Panc1 (cell line): ENCODE measurements around the gene MAP4K4. TPM values are rescaled to one million over a fixed set of nuclear protein-coding genes. Genes with fewer than 3 reads are reported as not detected.

Experiments
- ATAC-seq: fragments of 200-7000 bp; cut with Tn5 transposase; 2 replicates; pipeline ENCODE4 v1.9.1; 2020; ENCODE audit warnings: mild to moderate bottlenecking, moderate library complexity
- BruUV-seq: library from RNA; stranded (reverse); fragments of 400-500 nt; replicated peaks from 2 replicates; lab custom pipeline; 2021; lab: Mats Ljungman, UMichigan
- CTCF ChIA-PET: fragments of 300-600 bp; sonication (Branson Sonifier 250); formaldehyde crosslinking; loops from one replicate; lab custom pipeline; 2022; ENCODE audit warnings: antibody characterized with exemption; lab: Charles Lee
- POLR2A ChIA-PET: fragments of 300-600 bp; sonication (Branson Sonifier 250); formaldehyde crosslinking; loops from one replicate; lab custom pipeline; 2022; ENCODE audit warnings: antibody characterized with exemption; lab: Charles Lee
- DNase-seq: peaks from one replicate; pipeline ENCODE4 v3.0.0-alpha.2; 2010; ENCODE audit warnings: low read depth, low spot score
- H3K27ac ChIP-seq: 2 replicates; pipeline ENCODE4 v1.5.1; 2011; ENCODE audit warnings: mild to moderate bottlenecking, low read length, inconsistent platforms
- H3K27me3 ChIP-seq: fragments of 200-500 bp; sonication (Bioruptor generic); 2 replicates; pipeline ENCODE4 v1.6.0; 2014; ENCODE audit warnings: low read length, inconsistent platforms; ENCODE audit not compliant: control insufficient read depth, insufficient read depth
- H3K36me3 ChIP-seq: fragments of 200-500 bp; sonication (Bioruptor generic); 2 replicates; pipeline ENCODE4 v1.5.1; 2014; ENCODE audit warnings: inconsistent platforms, mild to moderate bottlenecking, low read length, moderate library complexity; ENCODE audit not compliant: control insufficient read depth, insufficient read depth
- H3K4me1 ChIP-seq: 2 replicates; pipeline ENCODE4 v1.5.1; 2011; ENCODE audit warnings: inconsistent platforms, mild to moderate bottlenecking, low read length, moderate library complexity; ENCODE audit not compliant: control insufficient read depth, insufficient read depth
- H3K4me3 ChIP-seq, 2 experiments: 2 replicates each; pipeline ENCODE4 v1.5.1; 2011 to 2012; ENCODE audit warnings: low read depth in 2 of 2, low read length in 2 of 2, mild to moderate bottlenecking in 2 of 2, inconsistent platforms in 1 of 2, moderate library complexity in 1 of 2
- H3K9me3 ChIP-seq: fragments of 200-500 bp; sonication (Bioruptor generic); 2 replicates; pipeline ENCODE4 v1.5.1; 2014; ENCODE audit warnings: low read depth, mild to moderate bottlenecking, inconsistent platforms, low read length, moderate library complexity; ENCODE audit not compliant: control insufficient read depth, insufficient read depth
- POLR2AphosphoS5 ChIP-seq: IDR thresholded peaks from 2 replicates; pipeline ENCODE4 v1.6.1; 2012; ENCODE audit warnings: mild to moderate bottlenecking, low read depth, low read length, moderate library complexity
- SIN3A ChIP-seq: IDR thresholded peaks from 2 replicates; pipeline ENCODE4 v1.6.1; 2012; ENCODE audit warnings: low read depth, mild to moderate bottlenecking, low read length, moderate library complexity, borderline replicate concordance; ENCODE audit not compliant: insufficient read depth
- TCF7L2 ChIP-seq: IDR thresholded peaks from 2 replicates; pipeline ENCODE4 v1.6.1; 2011; ENCODE audit warnings: mild to moderate bottlenecking, low read depth, low read length, inconsistent platforms
- in situ Hi-C: cut with HindIII; loops from 2 replicates; pipeline ENCODE4 v1.10.0; 2016; ENCODE audit warnings: low sequenced_read_pairs, low pct_unique_long_range_greater_than_20kb
- intact Hi-C: fragments of 100-400 bp; cut with micrococcal nuclease; formaldehyde crosslinking; loops from one replicate; pipeline ENCODE4 v1.10.0; 2022; ENCODE audit not compliant: unreplicated experiment
- total RNA-seq: library from RNA; stranded (reverse); gene quantifications from one replicate; pipeline ENCODE4 v1.2.1, GENCODE V29; 2021; ENCODE audit not compliant: unreplicated experiment
- TF ChIP-seq, protein P1 (sequence below): fragments of 450-650 bp; IDR thresholded peaks from 2 replicates; pipeline ENCODE4 v1.5.1; 2017; ENCODE audit warnings: mild to moderate bottlenecking
- TF ChIP-seq, protein P2 (sequence below), 2 experiments: IDR thresholded peaks; 2 replicates each; pipeline ENCODE4 v1.6.1; 2011 to 2012; ENCODE audit warnings: low read depth in 2 of 2, control low read depth in 1 of 2, low read length in 1 of 2, mild to moderate bottlenecking in 1 of 2, moderate library complexity in 1 of 2; ENCODE audit not compliant: insufficient read depth in 1 of 2

Gene MAP4K4
- total RNA-seq, 1 experiment from 2014 or later = 68.5 TPM

DNA sequence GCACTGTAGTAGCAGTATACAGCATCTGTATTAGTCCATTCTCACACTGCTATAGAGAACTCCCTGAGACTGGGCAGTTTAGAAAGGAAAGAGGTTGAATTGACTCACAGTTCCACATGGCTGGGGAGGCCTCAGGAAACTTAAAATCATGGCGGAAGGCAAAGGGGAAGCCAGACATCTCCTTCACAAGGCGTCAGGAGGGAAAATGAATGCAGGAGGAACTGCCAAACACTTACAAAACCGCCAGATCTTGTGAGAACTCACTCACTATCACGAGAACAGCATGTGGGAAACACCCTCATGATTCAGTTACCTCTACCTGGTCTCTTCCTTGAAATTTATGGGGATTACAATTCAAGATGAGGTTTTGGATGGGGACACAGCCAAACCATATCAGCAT lies 25.4 kb downstream of the MAP4K4 start:
- in situ Hi-C loops = no loop called here
- H3K9me3 ChIP-seq = peaks cover 4% of the 10 kb centered on the region; the same call in 1 of the 2 replicates
- no peaks in the 10 kb centered on the region for H3K27me3 ChIP-seq
- DNase-seq (no peak), ATAC-seq (no peak)
- no peak overlapping the region for H3K27ac ChIP-seq
- intact Hi-C loops = no loop called here
- H3K4me1 ChIP-seq = no peaks in the 10 kb centered on the region
- TF ChIP-seq, protein P1, sequence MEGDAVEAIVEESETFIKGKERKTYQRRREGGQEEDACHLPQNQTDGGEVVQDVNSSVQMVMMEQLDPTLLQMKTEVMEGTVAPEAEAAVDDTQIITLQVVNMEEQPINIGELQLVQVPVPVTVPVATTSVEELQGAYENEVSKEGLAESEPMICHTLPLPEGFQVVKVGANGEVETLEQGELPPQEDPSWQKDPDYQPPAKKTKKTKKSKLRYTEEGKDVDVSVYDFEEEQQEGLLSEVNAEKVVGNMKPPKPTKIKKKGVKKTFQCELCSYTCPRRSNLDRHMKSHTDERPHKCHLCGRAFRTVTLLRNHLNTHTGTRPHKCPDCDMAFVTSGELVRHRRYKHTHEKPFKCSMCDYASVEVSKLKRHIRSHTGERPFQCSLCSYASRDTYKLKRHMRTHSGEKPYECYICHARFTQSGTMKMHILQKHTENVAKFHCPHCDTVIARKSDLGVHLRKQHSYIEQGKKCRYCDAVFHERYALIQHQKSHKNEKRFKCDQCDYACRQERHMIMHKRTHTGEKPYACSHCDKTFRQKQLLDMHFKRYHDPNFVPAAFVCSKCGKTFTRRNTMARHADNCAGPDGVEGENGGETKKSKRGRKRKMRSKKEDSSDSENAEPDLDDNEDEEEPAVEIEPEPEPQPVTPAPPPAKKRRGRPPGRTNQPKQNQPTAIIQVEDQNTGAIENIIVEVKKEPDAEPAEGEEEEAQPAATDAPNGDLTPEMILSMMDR = no peak
- TF ChIP-seq, protein P2, sequence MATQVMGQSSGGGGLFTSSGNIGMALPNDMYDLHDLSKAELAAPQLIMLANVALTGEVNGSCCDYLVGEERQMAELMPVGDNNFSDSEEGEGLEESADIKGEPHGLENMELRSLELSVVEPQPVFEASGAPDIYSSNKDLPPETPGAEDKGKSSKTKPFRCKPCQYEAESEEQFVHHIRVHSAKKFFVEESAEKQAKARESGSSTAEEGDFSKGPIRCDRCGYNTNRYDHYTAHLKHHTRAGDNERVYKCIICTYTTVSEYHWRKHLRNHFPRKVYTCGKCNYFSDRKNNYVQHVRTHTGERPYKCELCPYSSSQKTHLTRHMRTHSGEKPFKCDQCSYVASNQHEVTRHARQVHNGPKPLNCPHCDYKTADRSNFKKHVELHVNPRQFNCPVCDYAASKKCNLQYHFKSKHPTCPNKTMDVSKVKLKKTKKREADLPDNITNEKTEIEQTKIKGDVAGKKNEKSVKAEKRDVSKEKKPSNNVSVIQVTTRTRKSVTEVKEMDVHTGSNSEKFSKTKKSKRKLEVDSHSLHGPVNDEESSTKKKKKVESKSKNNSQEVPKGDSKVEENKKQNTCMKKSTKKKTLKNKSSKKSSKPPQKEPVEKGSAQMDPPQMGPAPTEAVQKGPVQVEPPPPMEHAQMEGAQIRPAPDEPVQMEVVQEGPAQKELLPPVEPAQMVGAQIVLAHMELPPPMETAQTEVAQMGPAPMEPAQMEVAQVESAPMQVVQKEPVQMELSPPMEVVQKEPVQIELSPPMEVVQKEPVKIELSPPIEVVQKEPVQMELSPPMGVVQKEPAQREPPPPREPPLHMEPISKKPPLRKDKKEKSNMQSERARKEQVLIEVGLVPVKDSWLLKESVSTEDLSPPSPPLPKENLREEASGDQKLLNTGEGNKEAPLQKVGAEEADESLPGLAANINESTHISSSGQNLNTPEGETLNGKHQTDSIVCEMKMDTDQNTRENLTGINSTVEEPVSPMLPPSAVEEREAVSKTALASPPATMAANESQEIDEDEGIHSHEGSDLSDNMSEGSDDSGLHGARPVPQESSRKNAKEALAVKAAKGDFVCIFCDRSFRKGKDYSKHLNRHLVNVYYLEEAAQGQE (IDR thresholded peaks at IDR 0.05; ENCODE audit: insufficient read depth in 1 of 2, low read depth in 2 of 2, low read length in 1 of 2) = no peak
- TF ChIP-seq SIN3A (no peak), TCF7L2 (no peak), POLR2AphosphoS5 (no peak)
- no peaks in the 10 kb centered on the region for H3K36me3 ChIP-seq
- POLR2A ChIA-PET = no interaction called here
- no peak overlapping the region for H3K4me3 ChIP-seq
- CTCF ChIA-PET = no interaction called here
- BruUV-seq = no TSS peak

- DNase-seq (no peak), ATAC-seq (no peak)
- Histone ChIP-seq H3K27ac (no peak overlapping the region), H3K4me3 (no peak overlapping the region), H3K9me3 (peaks cover 4% of the 10 kb centered on the region; the same call in 1 of the 2 replicates), H3K36me3 (no peaks in the 10 kb centered on the region), H3K27me3 (no peaks in the 10 kb centered on the region), H3K4me1 (no peaks in the 10 kb centered on the region)
- CTCF ChIA-PET = interaction anchor here (0.6 kb wide), 1 partner anchor 18 kb away, joined by 5 read pairs; no protein-coding TSS in a partner anchor
- BruUV-seq = no TSS peak
- in situ Hi-C loops = no loop called here
- intact Hi-C loops = no loop called here
- TF ChIP-seq, protein P1 = no peak
- TF ChIP-seq TCF7L2 = no peak
- TF ChIP-seq POLR2AphosphoS5 = no peak
- TF ChIP-seq, protein P2 (IDR thresholded peaks at IDR 0.05; ENCODE audit: insufficient read depth in 1 of 2, low read depth in 2 of 2, low read length in 1 of 2) = no peak
- no peak for TF ChIP-seq SIN3A
- POLR2A ChIA-PET = no interaction called here
Measured at GRCh38 chr2:101723371-101724124, 26.0 kb downstream of the MAP4K4 start.
